MM.1S (cell line): ENCODE measurements around the gene SFTA2.

ENCODE experiments used
- CTCF ChIP-seq: fragments of 300-600 bp; sonication (generic); IDR thresholded peaks from 2 replicates; pipeline ENCODE4 v1.5.1; 2016; ENCODE audit warnings: antibody characterized with exemption, low read length, mixed read lengths
- EZH2 ChIP-seq: fragments of 300-600 bp; sonication (generic); optimal IDR thresholded peaks from 2 replicates; pipeline ENCODE3; 2017; ENCODE audit warnings: low read depth, mild to moderate bottlenecking, antibody characterized with exemption, low read length, mixed read lengths
- EZH2phosphoT487 ChIP-seq: fragments of 300-600 bp; sonication (generic); IDR thresholded peaks from 2 replicates; pipeline ENCODE4 v1.6.1; 2018; ENCODE audit warnings: antibody characterized with exemption, low read length

- TF ChIP-seq CTCF (no peak), EZH2 (no peak), EZH2phosphoT487 (no peak)
Observed at GRCh38 chr6:30974490-30975252, 42.7 kb upstream of the SFTA2 start.
